Breast epithelium (tissue), 3 donors: ENCODE data around the gene TMIE.
"Not testable (repeated sequence)": the region's sequence is repeated elsewhere in the genome, so short reads cannot be mapped to it uniquely, and the experiment has no call there.

Experiments
- CTCF ChIP-seq, 3 donors: fragments of 450-650 bp; IDR thresholded peaks; one replicate each; pipeline ENCODE4 v1.5.1; 2016 to 2017; ENCODE audit warnings: antibody characterized with exemption in 3 of 3, mild to moderate bottlenecking in 3 of 3, moderate library complexity in 3 of 3
- POLR2A ChIP-seq: fragments of 450-650 bp; IDR thresholded peaks from one replicate; pipeline ENCODE4 v1.6.1; 2016; ENCODE audit warnings: antibody characterized with exemption, mild to moderate bottlenecking, moderate library complexity

- not testable (repeated sequence) for TF ChIP-seq CTCF (IDR thresholded peaks at IDR 0.05); POLR2A
Observed at GRCh38 chr3:46753127-46753526, 51.9 kb downstream of the TMIE start.
